HEK293 (cell line): Measurements from ENCODE around the gene PHKA1.

Source experiments
- CTCF ChIA-PET: fragments of 350-600 bp; formaldehyde crosslinking; extraction: SDS; loops from one replicate; lab custom pipeline; 2021; ENCODE audit warnings: antibody characterized with exemption; lab: Yijun Ruan, JAX
- POLR2A ChIA-PET: fragments of 300-600 bp; formaldehyde crosslinking; extraction: SDS; loops from one replicate; lab custom pipeline; 2020; ENCODE audit warnings: antibody characterized with exemption, inconsistent platforms; lab: Yijun Ruan, JAX
- H3K27ac ChIP-seq: fragments of 200-500 bp; sonication (Bioruptor generic); 2 replicates; pipeline ENCODE4 v1.5.1; 2014; ENCODE audit warnings: low read depth, low read length, control low read depth, inconsistent platforms; ENCODE audit errors: extremely low read depth
- H3K36me3 ChIP-seq, 2 experiments: fragments of 200-500 bp in 1 of 2; sonication (Bioruptor generic) in 1 of 2; 1 replicate in 1 of 2; 2 replicates in 1 of 2; pipeline ENCODE4 v1.5.1; 2014 to 2017; ENCODE audit warnings: inconsistent platforms in 2 of 2, low read length in 2 of 2; ENCODE audit not compliant: control insufficient read depth in 2 of 2, insufficient read depth in 1 of 2
- H3K4me1 ChIP-seq: fragments of 200-500 bp; sonication (Bioruptor generic); 2 replicates; pipeline ENCODE4 v1.5.1; 2014; ENCODE audit warnings: mild to moderate bottlenecking, low read length, inconsistent platforms; ENCODE audit not compliant: control insufficient read depth, insufficient read depth
- H3K4me3 ChIP-seq: 2 replicates; pipeline ENCODE4 v1.5.1; 2011; ENCODE audit warnings: low read depth, mild to moderate bottlenecking, control low read depth, low read length, moderate library complexity
- H3K9me3 ChIP-seq: fragments of 200-500 bp; sonication (Bioruptor generic); 2 replicates; pipeline ENCODE4 v1.5.1; 2014; ENCODE audit warnings: low read depth, low read length, inconsistent platforms; ENCODE audit not compliant: control insufficient read depth, insufficient read depth
- OVOL3 ChIP-seq: fragments of 450-650 bp; formaldehyde crosslinking; IDR thresholded peaks from 2 replicates; pipeline ENCODE4 v1.5.1; 2016; ENCODE audit warnings: missing biosample characterization, missing genetic modification characterization
- SCRT1 ChIP-seq: fragments of 450-650 bp; formaldehyde crosslinking; IDR thresholded peaks from 2 replicates; pipeline ENCODE4 v1.5.1; 2016; ENCODE audit warnings: missing biosample characterization, missing genetic modification characterization, borderline replicate concordance
- SCRT2 ChIP-seq: fragments of 450-650 bp; formaldehyde crosslinking; IDR thresholded peaks from 2 replicates; pipeline ENCODE4 v1.5.1; 2016; ENCODE audit warnings: missing biosample characterization, missing genetic modification characterization
- SETDB1 ChIP-seq: IDR thresholded peaks from one replicate; pipeline ENCODE4 v1.6.1; 2017; ENCODE audit warnings: mild to moderate bottlenecking, low read length, moderate library complexity, mixed read lengths; ENCODE audit not compliant: insufficient read length
- ZFP69B ChIP-seq: fragments of 450-650 bp; formaldehyde crosslinking; IDR thresholded peaks from 2 replicates; pipeline ENCODE4 v1.5.1; 2016; ENCODE audit warnings: missing biosample characterization, missing genetic modification characterization
- ZNF16 ChIP-seq: fragments of 450-650 bp; formaldehyde crosslinking; IDR thresholded peaks from 2 replicates; pipeline ENCODE4 v1.5.1; 2016; ENCODE audit warnings: low read depth, missing biosample characterization, missing genetic modification characterization
- ZNF174 ChIP-seq: fragments of 450-650 bp; formaldehyde crosslinking; IDR thresholded peaks from 2 replicates; pipeline ENCODE4 v1.5.0; 2017; ENCODE audit warnings: missing biosample characterization, mild to moderate bottlenecking, missing genetic modification characterization
- ZNF175 ChIP-seq: fragments of 450-650 bp; formaldehyde crosslinking; IDR thresholded peaks from 2 replicates; pipeline ENCODE4 v1.5.1; 2016; ENCODE audit warnings: missing biosample characterization, missing genetic modification characterization
- ZNF184 ChIP-seq: fragments of 450-650 bp; IDR thresholded peaks from 2 replicates; pipeline ENCODE4 v1.5.1; 2018; ENCODE audit warnings: missing biosample characterization, mild to moderate bottlenecking, missing genetic modification characterization
- ZNF211 ChIP-seq: fragments of 450-650 bp; formaldehyde crosslinking; IDR thresholded peaks from 2 replicates; pipeline ENCODE4 v1.5.1; 2016; ENCODE audit warnings: low read depth, missing biosample characterization, missing genetic modification characterization
- ZNF23 ChIP-seq: fragments of 450-650 bp; formaldehyde crosslinking; IDR thresholded peaks from 2 replicates; pipeline ENCODE4 v1.5.1; 2016; ENCODE audit warnings: missing biosample characterization, missing genetic modification characterization, borderline replicate concordance
- ZNF302 ChIP-seq: fragments of 450-650 bp; formaldehyde crosslinking; IDR thresholded peaks from 2 replicates; pipeline ENCODE4 v1.5.1; 2016; ENCODE audit warnings: missing biosample characterization, missing genetic modification characterization, low read depth
- ZNF394 ChIP-seq: fragments of 450-650 bp; formaldehyde crosslinking; IDR thresholded peaks from 2 replicates; pipeline ENCODE4 v1.5.1; 2016; ENCODE audit warnings: missing biosample characterization, missing genetic modification characterization, mild to moderate bottlenecking, moderate library complexity, borderline replicate concordance
- ZNF398 ChIP-seq: fragments of 450-650 bp; formaldehyde crosslinking; IDR thresholded peaks from 2 replicates; pipeline ENCODE4 v1.5.1; 2017; ENCODE audit warnings: missing biosample characterization, missing genetic modification characterization
- ZNF473 ChIP-seq: fragments of 450-650 bp; formaldehyde crosslinking; IDR thresholded peaks from 2 replicates; pipeline ENCODE4 v1.5.1; 2017; ENCODE audit warnings: missing biosample characterization, missing genetic modification characterization
- ZNF501 ChIP-seq: fragments of 450-650 bp; formaldehyde crosslinking; IDR thresholded peaks from 2 replicates; pipeline ENCODE4 v1.5.1; 2016; ENCODE audit warnings: missing biosample characterization, missing genetic modification characterization
- ZNF585B ChIP-seq: fragments of 450-650 bp; formaldehyde crosslinking; IDR thresholded peaks from 2 replicates; pipeline ENCODE4 v1.5.1; 2016; ENCODE audit warnings: missing biosample characterization, missing genetic modification characterization
- ZNF600 ChIP-seq: fragments of 450-650 bp; formaldehyde crosslinking; IDR thresholded peaks from 2 replicates; pipeline ENCODE4 v1.5.1; 2016; ENCODE audit warnings: missing biosample characterization, missing genetic modification characterization
- ZNF677 ChIP-seq: fragments of 450-650 bp; IDR thresholded peaks from 2 replicates; pipeline ENCODE4 v1.5.0; 2018; ENCODE audit warnings: missing biosample characterization, mild to moderate bottlenecking, missing genetic modification characterization, moderate library complexity
- ZNF707 ChIP-seq: fragments of 450-650 bp; formaldehyde crosslinking; IDR thresholded peaks from 2 replicates; pipeline ENCODE4 v1.5.1; 2016; ENCODE audit warnings: missing biosample characterization, missing genetic modification characterization
- ZNF792 ChIP-seq: fragments of 450-650 bp; formaldehyde crosslinking; IDR thresholded peaks from 2 replicates; pipeline ENCODE4 v1.5.1; 2016; ENCODE audit warnings: missing biosample characterization, missing genetic modification characterization
- ZNF830 ChIP-seq: fragments of 450-650 bp; IDR thresholded peaks from 2 replicates; pipeline ENCODE4 v1.5.0; 2018; ENCODE audit warnings: missing biosample characterization, missing genetic modification characterization, low read depth, mild to moderate bottlenecking, moderate library complexity
- ZSCAN4 ChIP-seq: fragments of 450-650 bp; formaldehyde crosslinking; IDR thresholded peaks from 2 replicates; pipeline ENCODE4 v1.5.1; 2017; ENCODE audit warnings: missing biosample characterization, missing genetic modification characterization
- TF ChIP-seq, protein P1 (sequence below): fragments of 450-650 bp; formaldehyde crosslinking; IDR thresholded peaks from 2 replicates; pipeline ENCODE4 v1.5.1; 2016; ENCODE audit warnings: missing biosample characterization, missing genetic modification characterization
- TF ChIP-seq, protein P2 (sequence below): fragments of 450-650 bp; formaldehyde crosslinking; IDR thresholded peaks from 2 replicates; pipeline ENCODE4 v1.5.1; 2017; ENCODE audit warnings: missing biosample characterization, mild to moderate bottlenecking, missing genetic modification characterization, moderate library complexity

The PHKA1 gene

DNA sequence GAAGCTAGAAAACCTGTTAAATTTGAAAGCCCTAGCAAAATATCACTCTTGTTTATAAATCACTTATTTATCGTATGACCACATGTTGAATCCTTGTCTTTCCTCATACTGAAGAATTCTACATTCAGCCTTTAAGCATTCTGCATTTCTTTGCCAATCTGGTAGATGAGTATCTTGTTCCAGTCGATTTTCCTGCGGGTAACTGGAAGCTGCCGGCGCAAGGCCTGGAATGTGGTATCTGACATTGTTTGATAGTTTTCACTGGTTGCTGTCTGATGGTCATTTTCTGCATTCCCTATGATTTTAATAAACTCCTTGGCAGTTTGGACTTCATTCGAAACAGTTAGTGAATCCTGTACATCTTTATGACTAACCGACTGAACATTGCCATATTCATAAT is 13.7 kb upstream of the PHKA1 start:
- CTCF ChIA-PET = interaction anchor here (0.5 to 0.6 kb wide), 2 partner anchors 93 to 555 kb away, joined by 3 read pairs; no protein-coding TSS in a partner anchor
- no peak overlapping the region for H3K27ac ChIP-seq
- TF ChIP-seq ZSCAN4 (no peak), SETDB1 (no peak), ZNF394 (no peak), ZNF211 (tag by site-specific recombination) (no peak), ZNF585B (tag by site-specific recombination) (no peak), ZNF501 (no peak), OVOL3 (tag by site-specific recombination) (no peak), ZNF398 (tag by site-specific recombination) (no peak), ZNF707 (no peak), ZFP69B (tag by site-specific recombination) (no peak), ZNF830 (tag by site-specific recombination) (no peak), ZNF473 (tag by site-specific recombination) (no peak), ZNF792 (tag by site-specific recombination) (no peak), ZNF175 (tag by site-specific recombination) (no peak)
- no peak overlapping the region for H3K4me3 ChIP-seq
- no peaks in the 10 kb centered on the region for H3K9me3 ChIP-seq
- H3K4me1 ChIP-seq = no peaks in the 10 kb centered on the region
- H3K36me3 ChIP-seq = no peaks in the 10 kb centered on the region
- POLR2A ChIA-PET = no interaction called here

- H3K4me1 ChIP-seq = peaks cover 2% of the 10 kb centered on the region
- no peak overlapping the region for H3K4me3 ChIP-seq
- POLR2A ChIA-PET = no interaction called here
- H3K9me3 ChIP-seq = no peaks in the 10 kb centered on the region
- CTCF ChIA-PET = no interaction called here
- no peak overlapping the region for H3K27ac ChIP-seq
- H3K36me3 ChIP-seq = no peaks in the 10 kb centered on the region
- TF ChIP-seq ZNF302 (tag by site-specific recombination) = no peak
Measured at GRCh38 chrX:72716766-72717165, 2.7 kb upstream of the PHKA1 start.

DNA sequence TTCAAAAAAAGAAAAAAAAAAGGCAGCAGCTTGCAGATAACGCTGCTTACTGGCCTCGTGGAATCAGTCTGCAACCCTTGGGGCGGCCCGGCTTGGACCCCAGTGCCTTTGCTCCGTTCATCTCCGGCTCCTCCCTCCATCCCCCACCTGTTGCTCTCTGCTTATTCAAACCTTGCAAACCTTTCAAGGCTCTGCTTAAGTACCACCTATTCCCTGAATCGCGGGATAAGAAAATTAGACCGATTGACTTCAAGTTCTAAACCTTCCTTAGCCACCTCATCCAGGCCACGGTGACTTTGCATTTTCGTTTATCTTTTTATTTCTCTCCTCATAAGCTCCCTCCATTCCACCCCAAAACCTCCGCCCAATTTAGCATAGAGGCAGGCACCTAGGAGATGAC is 1.4 kb upstream of the PHKA1 start:
- H3K9me3 ChIP-seq = no peaks in the 10 kb centered on the region
- H3K4me3 ChIP-seq = no peak overlapping the region
- ChIA-PET CTCF (interaction anchor here (0.9 kb wide), 1 partner anchor 9 kb away, joined by 3 read pairs; no protein-coding TSS in a partner anchor), POLR2A (interaction anchor here (1.0 kb wide), 1 partner anchor 439 kb away, joined by 4 read pairs; the partner anchor contains the start of gene RPS4X)
- peaks cover 4% of the 10 kb centered on the region for H3K4me1 ChIP-seq
- H3K27ac ChIP-seq = no peak overlapping the region
- no peaks in the 10 kb centered on the region for H3K36me3 ChIP-seq
- TF ChIP-seq SCRT1 (tag by site-specific recombination) = peak; percentile 88
- no peak for TF ChIP-seq ZNF677 (tag by site-specific recombination)
- no peak for TF ChIP-seq ZNF16 (tag by site-specific recombination)
- peak; percentile 93 for TF ChIP-seq SCRT2 (tag by site-specific recombination)
- no peak for TF ChIP-seq ZNF23 (tag by site-specific recombination)
- TF ChIP-seq ZNF174 = no peak
- TF ChIP-seq ZNF600 (tag by site-specific recombination) = no peak
- TF ChIP-seq, protein P1, sequence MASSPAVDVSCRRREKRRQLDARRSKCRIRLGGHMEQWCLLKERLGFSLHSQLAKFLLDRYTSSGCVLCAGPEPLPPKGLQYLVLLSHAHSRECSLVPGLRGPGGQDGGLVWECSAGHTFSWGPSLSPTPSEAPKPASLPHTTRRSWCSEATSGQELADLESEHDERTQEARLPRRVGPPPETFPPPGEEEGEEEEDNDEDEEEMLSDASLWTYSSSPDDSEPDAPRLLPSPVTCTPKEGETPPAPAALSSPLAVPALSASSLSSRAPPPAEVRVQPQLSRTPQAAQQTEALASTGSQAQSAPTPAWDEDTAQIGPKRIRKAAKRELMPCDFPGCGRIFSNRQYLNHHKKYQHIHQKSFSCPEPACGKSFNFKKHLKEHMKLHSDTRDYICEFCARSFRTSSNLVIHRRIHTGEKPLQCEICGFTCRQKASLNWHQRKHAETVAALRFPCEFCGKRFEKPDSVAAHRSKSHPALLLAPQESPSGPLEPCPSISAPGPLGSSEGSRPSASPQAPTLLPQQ (tag by site-specific recombination) = no peak
- TF ChIP-seq ZNF184 (tag by site-specific recombination) = no peak
- TF ChIP-seq, protein P2, sequence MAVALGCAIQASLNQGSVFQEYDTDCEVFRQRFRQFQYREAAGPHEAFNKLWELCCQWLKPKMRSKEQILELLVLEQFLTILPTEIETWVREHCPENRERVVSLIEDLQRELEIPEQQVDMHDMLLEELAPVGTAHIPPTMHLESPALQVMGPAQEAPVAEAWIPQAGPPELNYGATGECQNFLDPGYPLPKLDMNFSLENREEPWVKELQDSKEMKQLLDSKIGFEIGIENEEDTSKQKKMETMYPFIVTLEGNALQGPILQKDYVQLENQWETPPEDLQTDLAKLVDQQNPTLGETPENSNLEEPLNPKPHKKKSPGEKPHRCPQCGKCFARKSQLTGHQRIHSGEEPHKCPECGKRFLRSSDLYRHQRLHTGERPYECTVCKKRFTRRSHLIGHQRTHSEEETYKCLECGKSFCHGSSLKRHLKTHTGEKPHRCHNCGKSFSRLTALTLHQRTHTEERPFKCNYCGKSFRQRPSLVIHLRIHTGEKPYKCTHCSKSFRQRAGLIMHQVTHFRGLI (tag by site-specific recombination) = no peak
